HepG2 (cell line): Measurements from ENCODE around the gene GJC1. TPM values are rescaled to one million over a fixed set of nuclear protein-coding genes. Genes with fewer than 3 reads are reported as not detected.

Experiments used
- ARID4A ChIP-seq: sonication (generic); formaldehyde crosslinking; IDR thresholded peaks from 2 replicates; pipeline ENCODE4 v1.5.0; 2020; ENCODE audit warnings: mild to moderate bottlenecking, missing genetic modification reagents, borderline replicate concordance
- HOXA3 ChIP-seq: sonication (generic); formaldehyde crosslinking; IDR thresholded peaks from 2 replicates; pipeline ENCODE4 v1.5.0; 2020; ENCODE audit warnings: missing genetic modification reagents
- ISX ChIP-seq: sonication (generic); formaldehyde crosslinking; conservative IDR thresholded peaks from 2 replicates; pipeline ENCODE4 v1.5.0; 2020; ENCODE audit warnings: missing genetic modification reagents
- MTA1 ChIP-seq: sonication (generic); formaldehyde crosslinking; IDR thresholded peaks from 2 replicates; pipeline ENCODE4 v1.4.0; 2020; ENCODE audit warnings: missing genetic modification reagents, mild to moderate bottlenecking, borderline replicate concordance
- MTF2 ChIP-seq: sonication (generic); formaldehyde crosslinking; IDR thresholded peaks from 2 replicates; pipeline ENCODE4 v1.5.0; 2020; ENCODE audit warnings: missing genetic modification reagents, borderline replicate concordance
- RARA ChIP-seq: IDR thresholded peaks from 2 replicates; pipeline ENCODE4 v1.6.1; 2016; ENCODE audit warnings: missing genetic modification reagents, missing compliant biosample characterization
- RXRB ChIP-seq: IDR thresholded peaks from 2 replicates; pipeline ENCODE4 v1.6.1; 2016; ENCODE audit warnings: borderline replicate concordance, missing genetic modification reagents, missing compliant biosample characterization
- SP4 ChIP-seq: sonication (generic); formaldehyde crosslinking; IDR thresholded peaks from 2 replicates; pipeline ENCODE4 v1.8.1; 2023; ENCODE audit warnings: mild to moderate bottlenecking, missing genetic modification reagents
- YY1 ChIP-seq: IDR thresholded peaks from 2 replicates; pipeline ENCODE4 v1.6.1; 2011; ENCODE audit warnings: low read length, low read depth, moderate library complexity, mild to moderate bottlenecking; ENCODE audit not compliant: insufficient read depth, insufficient replicate concordance
- ZBTB7B ChIP-seq: sonication (generic); formaldehyde crosslinking; IDR thresholded peaks from 2 replicates; pipeline ENCODE4 v1.4.0; 2020; ENCODE audit warnings: missing genetic modification reagents
- ZNF12 ChIP-seq: sonication (generic); formaldehyde crosslinking; IDR thresholded peaks from 2 replicates; pipeline ENCODE4 v1.5.0; 2020; ENCODE audit warnings: missing genetic modification reagents
- ZNF224 ChIP-seq: sonication (generic); formaldehyde crosslinking; IDR thresholded peaks from 2 replicates; pipeline ENCODE4 v1.5.0; 2020; ENCODE audit warnings: mild to moderate bottlenecking, missing genetic modification reagents
- ZNF251 ChIP-seq: sonication (generic); formaldehyde crosslinking; IDR thresholded peaks from 2 replicates; pipeline ENCODE4 v1.9.0; 2021; ENCODE audit warnings: mild to moderate bottlenecking, missing genetic modification reagents
- ZNF446 ChIP-seq: sonication (generic); formaldehyde crosslinking; IDR thresholded peaks from 2 replicates; pipeline ENCODE4 v1.5.0; 2020; ENCODE audit warnings: mild to moderate bottlenecking, missing genetic modification reagents
- ZNF776 ChIP-seq: sonication (generic); formaldehyde crosslinking; IDR thresholded peaks from 2 replicates; pipeline ENCODE4 v1.4.0; 2020; ENCODE audit warnings: mild to moderate bottlenecking, missing genetic modification reagents
- ZNF777 ChIP-seq: sonication (generic); formaldehyde crosslinking; IDR thresholded peaks from 2 replicates; pipeline ENCODE4 v1.4.0; 2020; ENCODE audit warnings: missing genetic modification reagents
- ZNF800 ChIP-seq: sonication (generic); formaldehyde crosslinking; IDR thresholded peaks from 2 replicates; pipeline ENCODE4 v1.4.0; 2020; ENCODE audit warnings: missing genetic modification reagents
- ZNF841 ChIP-seq: sonication (generic); formaldehyde crosslinking; IDR thresholded peaks from 2 replicates; pipeline ENCODE4 v1.8.1; 2023; ENCODE audit warnings: missing genetic modification reagents, borderline replicate concordance
- polyA plus RNA-seq, 8 experiments: library from polyadenylated mRNA; depleted of rRNA in 3 of 8; stranded (reverse) in 7 of 8; unstranded in 1 of 8; fragments of >200 nt; fragmentation: Illumina TruSeq in 4 of 8; extraction: Trizol in 4 of 8; gene quantifications; 2 replicates each; pipeline versions ENCODE4 v1.2.1 to v1.2.3, GENCODE V29; 2011 to 2016; ENCODE audit warnings: low read depth in 4 of 8, missing spikeins in 1 of 8, mixed read lengths in 1 of 8; ENCODE audit not compliant: insufficient read depth in 1 of 8
- total RNA-seq, 5 experiments: library from RNA; depleted of rRNA; stranded (reverse); fragments of >200 nt; fragmentation: Illumina TruSeq; extraction: Trizol; gene quantifications; 2 replicates each; pipeline ENCODE4 v1.2.3, GENCODE V29; 2016; ENCODE audit warnings: low read depth in 1 of 5
- TF ChIP-seq, protein P1 (sequence below): sonication (generic); formaldehyde crosslinking; IDR thresholded peaks from 2 replicates; pipeline ENCODE4 v1.5.0; 2020; ENCODE audit warnings: mild to moderate bottlenecking, missing genetic modification reagents, moderate library complexity
- TF ChIP-seq, protein P2 (sequence below): sonication (generic); formaldehyde crosslinking; IDR thresholded peaks from 2 replicates; pipeline ENCODE4 v1.9.0; 2021; ENCODE audit warnings: missing genetic modification reagents, borderline replicate concordance

Gene GJC1
- total and polyA plus RNA-seq, 2 of the 13 experiments (the other 11 are each of a cell fraction or from before 2014, with no cell fraction given), result 1.7 TPM

DNA sequence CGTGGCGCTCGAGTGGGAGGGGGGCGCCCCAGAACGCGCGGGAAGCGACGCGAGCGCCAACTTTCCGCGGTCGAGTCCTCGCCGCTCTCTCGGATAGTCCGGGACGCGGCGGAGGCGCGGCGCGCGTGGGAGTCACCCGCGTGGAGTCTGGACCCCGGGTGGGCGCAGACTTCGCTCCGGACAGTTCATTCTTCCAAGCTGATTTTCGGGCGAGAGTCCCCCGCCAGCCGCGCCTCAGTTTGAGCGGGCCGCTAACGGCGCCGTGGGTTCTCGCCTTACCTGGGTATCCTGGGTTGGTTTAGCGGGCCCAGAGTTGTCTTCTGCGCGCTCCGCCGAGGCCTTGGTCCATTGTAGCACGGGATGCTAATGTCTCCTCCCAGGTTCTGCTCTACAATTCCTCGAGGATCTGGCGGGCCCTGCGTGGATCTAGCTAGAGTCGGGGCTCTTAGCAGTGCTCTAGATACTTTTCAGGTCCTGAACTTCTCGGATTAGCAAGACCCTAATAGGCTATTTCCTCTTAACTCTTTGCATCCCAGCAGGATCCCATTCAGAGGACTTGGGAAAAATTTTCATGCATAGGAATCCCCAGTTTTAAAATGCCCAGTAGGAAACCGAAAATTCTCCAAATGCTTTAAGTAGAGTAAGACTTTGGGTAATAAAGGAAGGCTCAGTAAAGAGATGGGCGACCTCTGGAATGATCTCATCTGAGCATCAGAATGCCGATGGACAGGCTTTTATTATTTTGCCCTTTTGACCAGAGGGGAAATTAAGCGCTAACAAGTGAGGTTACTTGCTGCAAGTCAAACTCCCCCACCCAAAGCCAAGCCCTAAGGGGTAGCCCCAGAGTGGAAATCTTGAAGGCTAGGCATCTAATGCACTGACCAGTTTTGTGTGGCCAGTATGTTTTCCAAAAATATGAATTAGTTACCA lies 537 bp upstream of the GJC1 start (continued):
- TF ChIP-seq ZNF251 (no peak), MTF2 (CRISPR knock-in tag) (0 out of 2 replicates have a peak, but pooled peaks have one; percentile 48), ISX (no peak), SP4 (CRISPR knock-in tag) (0 out of 2 replicates have a peak, but pooled peaks have one; percentile 31), MTA1 (no peak), HOXA3 (CRISPR knock-in tag) (no peak), YY1 (no peak), ARID4A (CRISPR knock-in tag) (peak; percentile 30; the same call in 1 of the 2 replicates), ZNF777 (CRISPR knock-in tag) (no peak), ZNF224 (CRISPR knock-in tag) (no peak), ZNF446 (CRISPR knock-in tag) (no peak; the same call in 1 of the 2 replicates), RARA (CRISPR knock-in tag) (no peak), ZBTB7B (CRISPR knock-in tag) (peak; percentile 33; the same call in 1 of the 2 replicates), ZNF841 (CRISPR knock-in tag) (no peak), ZNF800 (CRISPR knock-in tag) (peak; percentile 86; the same call in 1 of the 2 replicates), ZNF776 (CRISPR knock-in tag) (peak; percentile 69; the same call in 1 of the 2 replicates), ZNF12 (CRISPR knock-in tag) (no peak), RXRB (no peak)
- TF ChIP-seq, protein P1, sequence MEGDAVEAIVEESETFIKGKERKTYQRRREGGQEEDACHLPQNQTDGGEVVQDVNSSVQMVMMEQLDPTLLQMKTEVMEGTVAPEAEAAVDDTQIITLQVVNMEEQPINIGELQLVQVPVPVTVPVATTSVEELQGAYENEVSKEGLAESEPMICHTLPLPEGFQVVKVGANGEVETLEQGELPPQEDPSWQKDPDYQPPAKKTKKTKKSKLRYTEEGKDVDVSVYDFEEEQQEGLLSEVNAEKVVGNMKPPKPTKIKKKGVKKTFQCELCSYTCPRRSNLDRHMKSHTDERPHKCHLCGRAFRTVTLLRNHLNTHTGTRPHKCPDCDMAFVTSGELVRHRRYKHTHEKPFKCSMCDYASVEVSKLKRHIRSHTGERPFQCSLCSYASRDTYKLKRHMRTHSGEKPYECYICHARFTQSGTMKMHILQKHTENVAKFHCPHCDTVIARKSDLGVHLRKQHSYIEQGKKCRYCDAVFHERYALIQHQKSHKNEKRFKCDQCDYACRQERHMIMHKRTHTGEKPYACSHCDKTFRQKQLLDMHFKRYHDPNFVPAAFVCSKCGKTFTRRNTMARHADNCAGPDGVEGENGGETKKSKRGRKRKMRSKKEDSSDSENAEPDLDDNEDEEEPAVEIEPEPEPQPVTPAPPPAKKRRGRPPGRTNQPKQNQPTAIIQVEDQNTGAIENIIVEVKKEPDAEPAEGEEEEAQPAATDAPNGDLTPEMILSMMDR (CRISPR knock-in tag), result no peak
- TF ChIP-seq, protein P2, sequence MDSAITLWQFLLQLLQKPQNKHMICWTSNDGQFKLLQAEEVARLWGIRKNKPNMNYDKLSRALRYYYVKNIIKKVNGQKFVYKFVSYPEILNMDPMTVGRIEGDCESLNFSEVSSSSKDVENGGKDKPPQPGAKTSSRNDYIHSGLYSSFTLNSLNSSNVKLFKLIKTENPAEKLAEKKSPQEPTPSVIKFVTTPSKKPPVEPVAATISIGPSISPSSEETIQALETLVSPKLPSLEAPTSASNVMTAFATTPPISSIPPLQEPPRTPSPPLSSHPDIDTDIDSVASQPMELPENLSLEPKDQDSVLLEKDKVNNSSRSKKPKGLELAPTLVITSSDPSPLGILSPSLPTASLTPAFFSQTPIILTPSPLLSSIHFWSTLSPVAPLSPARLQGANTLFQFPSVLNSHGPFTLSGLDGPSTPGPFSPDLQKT (CRISPR knock-in tag), result no peak
